K562 (cell line): Measurements from ENCODE around the gene WDR45B. TPM values are rescaled to one million over a fixed set of nuclear protein-coding genes. Genes with fewer than 3 reads are reported as not detected.

Source experiments
- ATAC-seq: fragments of 200-7000 bp; cut with Tn5 transposase; 3 replicates; pipeline ENCODE4 v1.9.1; 2020; ENCODE audit warnings: moderate library complexity
- BruUV-seq: library from RNA; stranded (reverse); fragments of 400-500 nt; replicated peaks from 2 replicates; lab custom pipeline; 2021; lab: Mats Ljungman, UMichigan
- CTCF ChIA-PET: fragments of 300-600 bp; formaldehyde crosslinking; extraction: SDS; loops from one replicate; lab custom pipeline; 2021; ENCODE audit warnings: low intra/inter-chr PET ratio; lab: Yijun Ruan, JAX
- POLR2A ChIA-PET: fragments of 300-600, 350-650 bp; sonication (Branson Sonifier 250); formaldehyde crosslinking; extraction: SDS; loops from one replicate; lab custom pipeline; 2021; ENCODE audit warnings: antibody characterized with exemption, inconsistent platforms; lab: Yijun Ruan, JAX
- DNase-seq, 4 experiments: peaks; one replicate each; pipeline versions ENCODE4 v3.0.0 to v3.0.0-alpha.2; 2011 to 2018; ENCODE audit warnings: low spot score in 3 of 4, mixed read lengths in 3 of 4; ENCODE audit errors: extremely low read depth in 1 of 4
- FAIRE-seq: peaks from 2 replicates; lab custom pipeline; 2011; peaks lifted over from hg19 to GRCh38; lab: Jason Lieb, UNC
- H2AFZ ChIP-seq: 2 replicates; pipeline ENCODE4 v1.6.0; 2011; ENCODE audit warnings: low read depth, low read length, control low read depth, inconsistent platforms
- H3K27ac ChIP-seq: fragments of 200-600 bp; 3 replicates; pipeline ENCODE4 v1.8.0; 2011; ENCODE audit warnings: low read depth, mild to moderate bottlenecking, control low read depth, inconsistent platforms, low read length, moderate library complexity, mixed read lengths; ENCODE audit errors: extremely low read depth
- H3K27me3 ChIP-seq, 2 experiments: fragments of 300-600 bp in 1 of 2; 2 replicates in 1 of 2; 3 replicates in 1 of 2; pipeline versions ENCODE4 v1.6.0 to v1.8.0; 2011; ENCODE audit warnings: inconsistent platforms in 2 of 2, low read length in 2 of 2, mild to moderate bottlenecking in 1 of 2, mixed read lengths in 1 of 2, moderate library complexity in 1 of 2; ENCODE audit not compliant: control insufficient read depth in 2 of 2, insufficient read depth in 2 of 2
- H3K36me3 ChIP-seq: fragments of 300-600 bp; 3 replicates; pipeline ENCODE4 v1.8.0; 2011; ENCODE audit warnings: mild to moderate bottlenecking, low read length, inconsistent platforms; ENCODE audit not compliant: control insufficient read depth, insufficient read depth
- H3K4me1 ChIP-seq, 2 experiments: fragments of 200-600 bp in 1 of 2; replicated peaks in 1 of 2; 2 replicates in 1 of 2; 3 replicates in 1 of 2; pipeline versions ENCODE4 v1.5.1 to v1.8.0; 2011; ENCODE audit warnings: inconsistent platforms in 2 of 2, low read length in 2 of 2, mild to moderate bottlenecking in 1 of 2, mixed read lengths in 1 of 2, moderate library complexity in 1 of 2; ENCODE audit not compliant: control insufficient read depth in 2 of 2, insufficient read depth in 2 of 2
- H3K4me2 ChIP-seq: 2 replicates; pipeline ENCODE4 v1.6.1; 2011; ENCODE audit warnings: low read length, control low read depth, inconsistent platforms, mixed read lengths; ENCODE audit not compliant: insufficient read depth
- H3K4me3 ChIP-seq: fragments of 200-600 bp; sonication (generic), shearing (Covaris generic); 2 replicates; pipeline ENCODE4 v1.5.1; 2016; ENCODE audit warnings: control low read depth, inconsistent platforms
- H3K79me2 ChIP-seq: fragments of 200-600 bp; 3 replicates; pipeline ENCODE4 v1.8.0; 2011; ENCODE audit warnings: low read length, inconsistent platforms; ENCODE audit not compliant: control insufficient read depth, insufficient read depth
- H3K9ac ChIP-seq, 2 experiments: 2 replicates each; pipeline versions ENCODE4 v1.6.0 to v1.6.1; 2011; ENCODE audit warnings: low read depth in 2 of 2, low read length in 2 of 2, control low read depth in 1 of 2, inconsistent platforms in 1 of 2, mild to moderate bottlenecking in 1 of 2, mixed read lengths in 1 of 2; ENCODE audit not compliant: insufficient read depth in 1 of 2
- H3K9me1 ChIP-seq: one replicate; pipeline ENCODE4 v1.6.0; 2011; ENCODE audit warnings: inconsistent platforms, mild to moderate bottlenecking, low read length, moderate library complexity; ENCODE audit not compliant: control insufficient read depth, insufficient read depth
- H3K9me3 ChIP-seq: replicated peaks from 2 replicates; pipeline ENCODE4 v1.5.1; 2011; ENCODE audit warnings: low read depth, low read length, inconsistent platforms; ENCODE audit not compliant: control insufficient read depth, insufficient read depth
- H4K20me1 ChIP-seq: replicated peaks from 2 replicates; pipeline ENCODE4 v1.6.1; 2011; ENCODE audit warnings: low read length, inconsistent platforms, mixed read lengths; ENCODE audit not compliant: control insufficient read depth, insufficient read depth
- BCOR ChIP-seq: fragments of 450-650 bp; IDR thresholded peaks from 2 replicates; pipeline ENCODE4 v1.6.1; 2016
- NFIC ChIP-seq: fragments of 450-650 bp; IDR thresholded peaks from 2 replicates; pipeline ENCODE4 v1.6.1; 2017; ENCODE audit warnings: mild to moderate bottlenecking, inconsistent platforms
- POLR2AphosphoS5 ChIP-seq: IDR thresholded peaks from 2 replicates; pipeline ENCODE4 v1.6.1; 2011; ENCODE audit warnings: mild to moderate bottlenecking, low read depth, low read length, moderate library complexity; ENCODE audit not compliant: control insufficient read depth, insufficient read depth
- RB1 ChIP-seq: fragments of 450-650 bp; IDR thresholded peaks from 2 replicates; pipeline ENCODE4 v1.6.1; 2017; ENCODE audit warnings: low read depth, mild to moderate bottlenecking
- ZNF184 ChIP-seq: sonication (generic); formaldehyde crosslinking; IDR thresholded peaks from 2 replicates; pipeline ENCODE4 v1.5.0; 2020; ENCODE audit warnings: missing genetic modification reagents
- WGBS: fragments of 100-300 bp; shearing (Covaris generic); methylation state at CpG from one replicate; pipeline ENCODE4 v1.1.6; 2016; ENCODE audit warnings: low coverage, mixed read lengths; ENCODE audit not compliant: insufficient coverage; ENCODE audit errors: missing lambda C conversion rate; 5-methylcytosine and 5-hydroxymethylcytosine counted together
- in situ Hi-C: fragments of 300-500 bp; cut with MboI; formaldehyde crosslinking; loops from 4 replicates; pipeline ENCODE4 v1.15.0; 2018; ENCODE audit warnings: inconsistent platforms, mixed read lengths
- intact Hi-C: fragments of 100-400 bp; cut with micrococcal nuclease; formaldehyde crosslinking; loops from 2 replicates; pipeline ENCODE4 v1.14.2; 2022
- polyA plus RNA-seq, 8 experiments: library from polyadenylated mRNA; depleted of rRNA in 4 of 8; stranded (reverse) in 5 of 8; unstranded in 3 of 8; fragments of >200 nt; fragmentation: Nextera tagmentation in 2 of 8; fragmentation: Illumina TruSeq in 1 of 8; extraction: Ambion mirVana in 2 of 8; extraction: Trizol in 1 of 8; gene quantifications; 2 replicates each; pipeline versions ENCODE4 v1.2.1 to v1.2.3, GENCODE V29; 2011 to 2014; ENCODE audit warnings: inconsistent platforms in 1 of 8, missing spikeins in 1 of 8
- total RNA-seq, 7 experiments: library from RNA; depleted of rRNA in 6 of 7; stranded (reverse); fragments of >200 nt in 6 of 7; fragmentation: Illumina TruSeq in 2 of 7; extraction: Trizol in 2 of 7; gene quantifications; 2 replicates each; pipeline versions ENCODE4 v1.2.1 to v1.2.3, GENCODE V29; 2011 to 2021; ENCODE audit warnings: low replicate concordance in 1 of 7

WDR45B gene
- total and polyA plus RNA-seq, 9 of the 15 experiments (the other 6 are each of a cell fraction or from before 2014, with no cell fraction given) = 0.72 to 74.4 (median 35.9) TPM

- TF ChIP-seq ZNF184 (CRISPR knock-in tag) (no peak), POLR2AphosphoS5 (no peak)
Measured at GRCh38 chr17:82619211-82619610, 29.0 kb downstream of the WDR45B start (continued).

GRCh38 chr17:82616021-82616711, 32.1 kb downstream of the WDR45B start:
- TF ChIP-seq BCOR = no peak
- TF ChIP-seq RB1 = no peak
- peak; percentile 61 for TF ChIP-seq NFIC
- Histone ChIP-seq H3K9ac (no peak overlapping the region), H3K4me1 (peaks cover 6 to 20% of the 10 kb centered on the region in 2 experiments), H3K9me3 (no peaks in the 10 kb centered on the region), H3K4me2 (no peak overlapping the region), H3K36me3 (peaks cover 72% of the 10 kb centered on the region), H3K79me2 (no peaks in the 10 kb centered on the region), H4K20me1 (no peaks in the 10 kb centered on the region; the same call in 1 of the 2 replicates), H3K27me3 (no peaks in the 10 kb centered on the region), H3K4me3 (no peak overlapping the region), H2AFZ (no peak overlapping the region), H3K27ac (no peak overlapping the region), H3K9me1 (no peaks in the 10 kb centered on the region)
- WGBS = 94% methylated on average over 21 of the region's 22 CpGs
- POLR2A ChIA-PET = interaction anchor here (0.6 to 1.0 kb wide), 3 partner anchors 13 to 1171 kb away, joined by 3 read pairs; no protein-coding TSS in a partner anchor
- CTCF ChIA-PET = no interaction called here
- intact Hi-C loops (no loop called here), in situ Hi-C loops (no loop called here)
- no peak for ATAC-seq
- DNase-seq = no peak
- BruUV-seq = no TSS peak
- FAIRE-seq = no peak
